ENCODE data around the gene CACNA1C.
A peak's percentile ranks its signal among the peaks of the same experiment; 100 is the strongest.

CACNA1C gene

GRCh38 chr12:2627076-2627834 lies 574.5 kb downstream of the CACNA1C start:
- no peak for DNase-seq (ENCODE audit: low spot score)

GRCh38 chr12:2627835-2628191 lies 575.0 kb downstream of the CACNA1C start:
- DNase-seq (ENCODE audit: low spot score) = no peak

GRCh38 chr12:2628401-2628800 lies 575.6 kb downstream of the CACNA1C start:
- no peak for DNase-seq (ENCODE audit: low spot score)

- DNase-seq (ENCODE audit: low spot score) = no peak
Observed at GRCh38 chr12:2629051-2629450, 576.3 kb downstream of the CACNA1C start.

GRCh38 chr12:2631653-2632350 lies 579.0 kb downstream of the CACNA1C start:
- no peak for DNase-seq (ENCODE audit: low spot score)

- no peak for DNase-seq (ENCODE audit: low spot score)
Observed at GRCh38 chr12:2633176-2633824, 580.5 kb downstream of the CACNA1C start.

- no peak for DNase-seq (ENCODE audit: low spot score)
Observed at GRCh38 chr12:2633825-2634200, 581.0 kb downstream of the CACNA1C start.

GRCh38 chr12:2634471-2634870 lies 581.7 kb downstream of the CACNA1C start:
- no peak for DNase-seq (ENCODE audit: low spot score)

- no peak for DNase-seq (ENCODE audit: low spot score)
Observed at GRCh38 chr12:2636741-2637340, 584.1 kb downstream of the CACNA1C start.

GRCh38 chr12:2637371-2637770 lies 584.6 kb downstream of the CACNA1C start:
- DNase-seq (ENCODE audit: low spot score) = no peak

- no peak for DNase-seq (ENCODE audit: low spot score)
Observed at GRCh38 chr12:2638273-2639019, 585.7 kb downstream of the CACNA1C start.

GRCh38 chr12:2639020-2639298 lies 586.2 kb downstream of the CACNA1C start:
- no peak for DNase-seq (ENCODE audit: low spot score)

GRCh38 chr12:2640281-2640680 lies 587.5 kb downstream of the CACNA1C start:
- no peak for DNase-seq (ENCODE audit: low spot score)

GRCh38 chr12:2640709-2641108 lies 587.9 kb downstream of the CACNA1C start:
- DNase-seq (ENCODE audit: low spot score) = peak; percentile 31

- no peak for DNase-seq (ENCODE audit: low spot score)
Observed at GRCh38 chr12:2641207-2641606, 588.4 kb downstream of the CACNA1C start.

GRCh38 chr12:2641761-2642160 lies 589.0 kb downstream of the CACNA1C start:
- DNase-seq (ENCODE audit: low spot score) = no peak

GRCh38 chr12:2642176-2642892 lies 589.5 kb downstream of the CACNA1C start:
- DNase-seq (ENCODE audit: low spot score) = no peak

- no peak for DNase-seq (ENCODE audit: low spot score)
Observed at GRCh38 chr12:2642896-2643425, 590.2 kb downstream of the CACNA1C start.

- DNase-seq (ENCODE audit: low spot score) = no peak
Observed at GRCh38 chr12:2643576-2644135, 590.9 kb downstream of the CACNA1C start.

- peak; percentile 41 for DNase-seq (ENCODE audit: low spot score)
Observed at GRCh38 chr12:2644683-2645405, 592.1 kb downstream of the CACNA1C start.

Measured in putamen (tissue), 1 donor.